Naive thymus-derived CD4-positive, alpha-beta T cell (primary cell): ENCODE results near the gene GJC1. TPM values are rescaled to one million over a fixed set of nuclear protein-coding genes. Genes with fewer than 3 reads are reported as not detected.
A peak's percentile ranks its signal among the peaks of the same experiment; 100 is the strongest.

Source experiments
- ATAC-seq: fragments of 150-1000 bp; cut with Tn5 transposase; 2 replicates; pipeline ENCODE4 v1.10.0; 2021; ENCODE audit warnings: mild to moderate bottlenecking, moderate library complexity
- CTCF ChIA-PET: fragments of 350-600 bp; sonication (Branson Sonifier 250); formaldehyde crosslinking; loops from one replicate; lab custom pipeline; 2021; ENCODE audit warnings: antibody characterized with exemption; lab: Charles Lee
- POLR2A ChIA-PET: fragments of 350-600 bp; sonication (Branson Sonifier 250); formaldehyde crosslinking; loops from one replicate; lab custom pipeline; 2021; ENCODE audit warnings: antibody characterized with exemption, inconsistent platforms; lab: Charles Lee
- DNase-seq, 9 donors: peaks; one replicate each; pipeline versions ENCODE4 v3.0.0 to v3.0.0-alpha.2; 2020 to 2022; ENCODE audit warnings: mixed read lengths in 1 of 9
- H3K27ac ChIP-seq: one replicate; pipeline ENCODE4 v1.7.0; 2013; ENCODE audit warnings: mild to moderate bottlenecking, low read depth, low read length, moderate library complexity
- H3K27me3 ChIP-seq, 2 donors: one replicate each; pipeline ENCODE4 v1.7.0; 2013; ENCODE audit warnings: low read length in 2 of 2, mild to moderate bottlenecking in 2 of 2, moderate library complexity in 2 of 2; ENCODE audit not compliant: control insufficient read depth in 2 of 2, insufficient read depth in 2 of 2
- H3K36me3 ChIP-seq, 3 experiments: 1 replicate in 2 of 3; 2 replicates in 1 of 3; pipeline ENCODE4 v1.7.0; 2013; ENCODE audit warnings: low read length in 3 of 3, mild to moderate bottlenecking in 3 of 3, moderate library complexity in 1 of 3; ENCODE audit not compliant: insufficient read depth in 3 of 3, control insufficient read depth in 2 of 3
- H3K4me1 ChIP-seq, 2 donors: one replicate each; pipeline ENCODE4 v1.7.0; 2013; ENCODE audit warnings: low read length in 2 of 2, mild to moderate bottlenecking in 2 of 2, moderate library complexity in 1 of 2; ENCODE audit not compliant: control insufficient read depth in 2 of 2, insufficient read depth in 2 of 2
- H3K4me3 ChIP-seq: 2 replicates; pipeline ENCODE4 v1.7.0; 2013; ENCODE audit warnings: mild to moderate bottlenecking, low read length
- H3K9me3 ChIP-seq, 3 experiments: 1 replicate in 2 of 3; 2 replicates in 1 of 3; pipeline ENCODE4 v1.7.0; 2013; ENCODE audit warnings: low read length in 3 of 3; ENCODE audit not compliant: control insufficient read depth in 2 of 3
- H3K27ac Mint-ChIP-seq, 9 donors: one replicate each; pipeline ENCODE4 v1.8.0; 2020 to 2022; ENCODE audit warnings: mixed read lengths in 9 of 9, mild to moderate bottlenecking in 8 of 9, moderate library complexity in 5 of 9, inconsistent platforms in 2 of 9
- H3K27me3 Mint-ChIP-seq, 5 donors: one replicate each; pipeline ENCODE4 v1.8.0; 2021 to 2022; ENCODE audit warnings: mixed read lengths in 5 of 5, mild to moderate bottlenecking in 1 of 5
- H3K36me3 Mint-ChIP-seq, 5 donors: one replicate each; pipeline ENCODE4 v1.8.0; 2020 to 2022; ENCODE audit warnings: mixed read lengths in 5 of 5, mild to moderate bottlenecking in 3 of 5, inconsistent platforms in 1 of 5
- H3K4me1 Mint-ChIP-seq, 7 donors: one replicate each; pipeline ENCODE4 v1.8.0; 2020 to 2022; ENCODE audit warnings: mixed read lengths in 7 of 7, mild to moderate bottlenecking in 3 of 7, inconsistent platforms in 1 of 7
- H3K4me3 Mint-ChIP-seq, 10 donors: one replicate each; pipeline ENCODE4 v1.8.0; 2020 to 2022; ENCODE audit warnings: mild to moderate bottlenecking in 10 of 10, mixed read lengths in 10 of 10, moderate library complexity in 6 of 10, inconsistent platforms in 2 of 10
- H3K9me3 Mint-ChIP-seq, 11 donors: one replicate each; pipeline ENCODE4 v1.8.0; 2020 to 2022; ENCODE audit warnings: mixed read lengths in 11 of 11, mild to moderate bottlenecking in 4 of 11, inconsistent platforms in 1 of 11, moderate library complexity in 1 of 11
- intact Hi-C, 2 donors: fragments of 100-400 bp; cut with micrococcal nuclease; formaldehyde crosslinking; loops; one replicate each; pipeline ENCODE4 v1.15.1; 2023
- polyA plus RNA-seq, 2 donors: library from polyadenylated mRNA; unstranded; fragments of 300-500 nt; fragmentation: Illumina TruSeq; gene quantifications; one replicate each; pipeline ENCODE4 v1.2.3, GENCODE V29; 2021
- total RNA-seq, 6 experiments: library from RNA in 5 of 6; stranded (reverse) in 5 of 6; gene quantifications; 1 replicate in 5 of 6; 2 replicates in 1 of 6; pipeline ENCODE4 v1.2.3 and lab custom pipeline; 2021 to 2026

GJC1 gene
- total and polyA plus RNA-seq, 7 experiments from 2014 or later, result 0.20 to 1.4 TPM; not detected in 5

- POLR2A ChIA-PET, result no interaction called here
- DNase-seq (no peak), ATAC-seq (no peak)
- Histone ChIP-seq H3K27me3 (peaks cover 0 to 8% of the 10 kb centered on the region in 2 donors), H3K4me1 (peaks cover 0 to 4% of the 10 kb centered on the region in 2 donors), H3K4me3 (no peak overlapping the region), H3K36me3 (no peaks in the 10 kb centered on the region), H3K9me3 (no peaks in the 10 kb centered on the region), H3K27ac (no peak overlapping the region)
- Mint-ChIP-seq H3K36me3 (no peaks in the 10 kb centered on the region), H3K9me3 (no peaks in the 10 kb centered on the region), H3K4me1 (peaks cover 0 to 3% (median under 1%) of the 10 kb centered on the region in 7 donors), H3K27me3 (peaks cover 14 to 41% (median 25%) of the 10 kb centered on the region in 5 donors), H3K27ac (no peak overlapping the region), H3K4me3 (no peak overlapping the region)
- intact Hi-C loops, result no loop called here
- CTCF ChIA-PET, result no interaction called here
These were observed 66.9 kb downstream of the GJC1 start for GRCh38 chr17:44763170-44763569.

- ChIA-PET POLR2A (no interaction called here), CTCF (no interaction called here)
- ATAC-seq (no peak), DNase-seq (no peak)
- Mint-ChIP-seq H3K27ac (no peak overlapping the region), H3K4me1 (peaks cover 0 to 4% (median 2%) of the 10 kb centered on the region in 7 donors), H3K4me3 (no peak overlapping the region), H3K27me3 (peaks cover 19 to 49% (median 31%) of the 10 kb centered on the region in 5 donors), H3K9me3 (no peaks in the 10 kb centered on the region), H3K36me3 (no peaks in the 10 kb centered on the region)
- Histone ChIP-seq H3K9me3 (no peaks in the 10 kb centered on the region), H3K27ac (no peak overlapping the region), H3K4me1 (peaks cover 0 to 4% of the 10 kb centered on the region in 2 donors), H3K4me3 (no peak overlapping the region), H3K36me3 (no peaks in the 10 kb centered on the region), H3K27me3 (peaks cover 0 to 15% of the 10 kb centered on the region in 2 donors)
- intact Hi-C loops, result no loop called here
These were observed 67.9 kb downstream of the GJC1 start for GRCh38 chr17:44761932-44762810.

- DNase-seq, result no peak
- H3K4me3 Mint-ChIP-seq, result peak overlapping the region in 4 of 10 donors; percentile 39 to 62 (median 47)
These were observed 69.4 kb downstream of the GJC1 start for GRCh38 chr17:44760474-44761308.

DNA sequence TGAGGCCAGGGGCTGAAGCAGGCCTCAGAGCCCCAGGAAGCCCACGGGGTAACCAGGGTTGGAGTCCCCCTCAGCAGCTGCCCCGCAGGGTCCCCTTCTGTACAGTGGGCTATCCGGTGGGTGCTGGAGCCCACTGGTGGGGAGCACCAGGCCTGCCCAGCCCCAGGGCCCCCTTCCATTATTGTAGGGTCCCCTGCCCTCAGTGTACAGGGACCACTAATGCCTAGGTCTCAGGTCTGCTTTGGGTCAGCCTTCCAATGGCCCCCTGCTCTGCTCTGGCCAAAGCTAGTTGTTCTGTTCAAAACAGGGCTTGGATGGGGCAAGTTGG, 70.2 kb downstream of the GJC1 start:
- intact Hi-C loops, result no loop called here
- H3K4me3 Mint-ChIP-seq, result peak overlapping the region in 3 of 10 donors; percentile 20 to 62 (median 29)
- Histone ChIP-seq H3K27ac (no peak overlapping the region), H3K4me3 (no peak overlapping the region), H3K36me3 (no peaks in the 10 kb centered on the region), H3K9me3 (no peaks in the 10 kb centered on the region), H3K27me3 (peaks cover 0 to 15% of the 10 kb centered on the region in 2 donors), H3K4me1 (peaks cover 0 to 4% of the 10 kb centered on the region in 2 donors)
- ChIA-PET CTCF (no interaction called here), POLR2A (interaction anchor here (1.0 kb wide), 1 partner anchor 113 kb away, joined by 4 read pairs; no protein-coding TSS in a partner anchor)
- DNase-seq (no peak), ATAC-seq (no peak)
- H3K4me1 Mint-ChIP-seq, result peaks cover 0 to 4% (median 2%) of the 10 kb centered on the region in 7 donors
- no peak overlapping the region for H3K27ac Mint-ChIP-seq
- H3K36me3 Mint-ChIP-seq, result no peaks in the 10 kb centered on the region
- H3K9me3 Mint-ChIP-seq, result no peaks in the 10 kb centered on the region
- peaks cover 21 to 43% (median 27%) of the 10 kb centered on the region in 5 donors for H3K27me3 Mint-ChIP-seq

More at GRCh38 chr17:44760474-44761308, 69.4 kb downstream of the GJC1 start:
- H3K36me3 ChIP-seq, result no peaks in the 10 kb centered on the region
- H3K27me3 Mint-ChIP-seq, result peaks cover 21 to 46% (median 27%) of the 10 kb centered on the region in 5 donors
- no peak overlapping the region for H3K27ac ChIP-seq
- no peaks in the 10 kb centered on the region for H3K9me3 Mint-ChIP-seq
- ATAC-seq, result no peak
- ChIA-PET POLR2A (no interaction called here), CTCF (no interaction called here)
- H3K27me3 ChIP-seq, result peaks cover 0 to 15% of the 10 kb centered on the region in 2 donors
- H3K36me3 Mint-ChIP-seq, result no peaks in the 10 kb centered on the region
- no peak overlapping the region for H3K4me3 ChIP-seq
- no peaks in the 10 kb centered on the region for H3K9me3 ChIP-seq
- no peak overlapping the region for H3K27ac Mint-ChIP-seq
- peaks cover 0 to 4% of the 10 kb centered on the region in 2 donors for H3K4me1 ChIP-seq
- H3K4me1 Mint-ChIP-seq, result peaks cover 0 to 4% (median 2%) of the 10 kb centered on the region in 7 donors
- intact Hi-C loops, result no loop called here

GRCh38 chr17:44759086-44759915, 70.8 kb downstream of the GJC1 start:
- POLR2A ChIA-PET, result interaction anchor here (1.0 kb wide), 1 partner anchor 114 kb away, joined by 4 read pairs; no protein-coding TSS in a partner anchor
- ATAC-seq (peak; percentile 25), DNase-seq (peak in 1 of 9 donors; percentile 13)
- H3K9me3 Mint-ChIP-seq, result no peaks in the 10 kb centered on the region
- H3K4me1 Mint-ChIP-seq, result peaks cover 0 to 4% (median 2%) of the 10 kb centered on the region in 7 donors
- peaks cover 22 to 43% (median 27%) of the 10 kb centered on the region in 5 donors for H3K27me3 Mint-ChIP-seq
- Histone ChIP-seq H3K27ac (no peak overlapping the region), H3K9me3 (no peaks in the 10 kb centered on the region), H3K27me3 (peaks cover 0 to 15% of the 10 kb centered on the region in 2 donors), H3K4me3 (no peak overlapping the region), H3K4me1 (peaks cover 0 to 4% of the 10 kb centered on the region in 2 donors), H3K36me3 (no peaks in the 10 kb centered on the region)
- H3K36me3 Mint-ChIP-seq, result no peaks in the 10 kb centered on the region
- peak overlapping the region in 3 of 10 donors; percentile 16 to 62 (median 17) for H3K4me3 Mint-ChIP-seq
- intact Hi-C loops, result no loop called here
- CTCF ChIA-PET, result interaction anchor here (0.6 kb wide), 1 partner anchor 429 kb away, joined by 3 read pairs; no protein-coding TSS in a partner anchor
- no peak overlapping the region for H3K27ac Mint-ChIP-seq
